Esophagus squamous epithelium (tissue), 4 donors: Measurements from ENCODE around the gene CNOT8.

Experiments used
- POLR2A ChIP-seq, 4 donors: fragments of 450-650 bp; IDR thresholded peaks; one replicate each; pipeline ENCODE4 v1.6.1; 2017; ENCODE audit warnings: antibody characterized with exemption in 4 of 4, mild to moderate bottlenecking in 4 of 4, moderate library complexity in 3 of 4
- TF ChIP-seq, protein P1 (sequence below), 6 experiments: fragments of 450-650 bp in 4 of 6; fragments of 200-600 bp in 2 of 6; sonication (generic) in 2 of 6; IDR thresholded peaks; one replicate each; pipeline ENCODE4 v1.5.1; 2016 to 2019; ENCODE audit warnings: antibody characterized with exemption in 6 of 6, mild to moderate bottlenecking in 4 of 6, moderate library complexity in 4 of 6

DNA sequence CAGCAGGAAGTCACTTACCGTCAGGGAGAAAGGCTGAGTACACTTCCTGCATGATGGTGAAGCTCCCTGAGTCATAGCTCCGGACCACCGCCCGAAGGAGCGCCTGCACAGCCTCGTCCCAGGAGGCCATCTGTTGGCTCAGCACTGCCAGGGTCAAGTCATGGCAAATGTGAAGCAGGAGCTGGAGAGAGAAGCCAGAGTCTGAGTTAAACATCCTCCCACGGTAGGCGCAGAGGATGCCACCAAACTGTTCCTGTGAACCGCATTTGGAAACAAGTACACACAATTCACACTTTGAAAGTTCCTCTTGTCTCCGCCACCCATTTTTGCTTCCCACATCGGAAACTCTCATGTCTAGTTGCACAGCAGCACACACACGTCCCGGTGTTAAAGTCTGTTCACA is 33.9 kb downstream of the CNOT8 start:
- TF ChIP-seq, protein P1, sequence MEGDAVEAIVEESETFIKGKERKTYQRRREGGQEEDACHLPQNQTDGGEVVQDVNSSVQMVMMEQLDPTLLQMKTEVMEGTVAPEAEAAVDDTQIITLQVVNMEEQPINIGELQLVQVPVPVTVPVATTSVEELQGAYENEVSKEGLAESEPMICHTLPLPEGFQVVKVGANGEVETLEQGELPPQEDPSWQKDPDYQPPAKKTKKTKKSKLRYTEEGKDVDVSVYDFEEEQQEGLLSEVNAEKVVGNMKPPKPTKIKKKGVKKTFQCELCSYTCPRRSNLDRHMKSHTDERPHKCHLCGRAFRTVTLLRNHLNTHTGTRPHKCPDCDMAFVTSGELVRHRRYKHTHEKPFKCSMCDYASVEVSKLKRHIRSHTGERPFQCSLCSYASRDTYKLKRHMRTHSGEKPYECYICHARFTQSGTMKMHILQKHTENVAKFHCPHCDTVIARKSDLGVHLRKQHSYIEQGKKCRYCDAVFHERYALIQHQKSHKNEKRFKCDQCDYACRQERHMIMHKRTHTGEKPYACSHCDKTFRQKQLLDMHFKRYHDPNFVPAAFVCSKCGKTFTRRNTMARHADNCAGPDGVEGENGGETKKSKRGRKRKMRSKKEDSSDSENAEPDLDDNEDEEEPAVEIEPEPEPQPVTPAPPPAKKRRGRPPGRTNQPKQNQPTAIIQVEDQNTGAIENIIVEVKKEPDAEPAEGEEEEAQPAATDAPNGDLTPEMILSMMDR (IDR thresholded peaks at IDR 0.05): no peak
- TF ChIP-seq POLR2A (IDR thresholded peaks at IDR 0.05): no peak
